Stimulated activated CD4-positive, alpha-beta T cell treated with anti-CD3 and anti-CD28 coated beads, Interleukin-2, amount 100 ng/mL, for 4 hours (primary cell): ENCODE measurements around the gene CDRT15.
"Not testable (repeated sequence)": the region's sequence is repeated elsewhere in the genome, so short reads cannot be mapped to it uniquely, and the experiment has no call there.

ENCODE experiments used
- DNase-seq: peaks from one replicate; pipeline ENCODE4 v3.0.0-alpha.2; 2020; ENCODE audit warnings: low read depth

The CDRT15 gene

GRCh38 chr17:14236762-14237161 is at the start of gene CDRT15:
TSS of gene CDRT15 (minus strand) at chr17:14236862. CDS start at chr17:14236833, 29 bp downstream.
- DNase-seq = not testable (repeated sequence)

GRCh38 chr17:14282726-14283125 is 46.1 kb upstream of the CDRT15 start:
- no peak for DNase-seq

DNA sequence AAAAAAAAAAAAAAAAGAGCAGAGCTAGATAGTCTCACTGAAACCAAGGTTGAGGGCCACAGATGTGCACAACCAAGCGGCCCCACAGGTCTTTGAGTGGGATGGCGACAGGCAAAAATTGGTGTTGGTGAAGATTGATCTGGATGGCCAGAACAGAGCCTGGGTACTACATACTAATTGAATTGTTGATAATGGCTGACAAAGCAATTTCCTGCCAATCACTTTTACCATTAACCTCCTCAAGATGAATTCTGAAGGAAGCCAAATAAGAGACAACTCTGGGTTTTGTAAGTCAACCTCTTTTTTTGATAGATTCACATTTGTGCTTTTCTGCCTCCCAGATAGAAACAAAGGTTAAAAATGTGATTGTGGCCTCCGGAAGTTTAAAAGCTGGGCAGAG is 44.9 kb upstream of the CDRT15 start:
- no peak for DNase-seq

DNA sequence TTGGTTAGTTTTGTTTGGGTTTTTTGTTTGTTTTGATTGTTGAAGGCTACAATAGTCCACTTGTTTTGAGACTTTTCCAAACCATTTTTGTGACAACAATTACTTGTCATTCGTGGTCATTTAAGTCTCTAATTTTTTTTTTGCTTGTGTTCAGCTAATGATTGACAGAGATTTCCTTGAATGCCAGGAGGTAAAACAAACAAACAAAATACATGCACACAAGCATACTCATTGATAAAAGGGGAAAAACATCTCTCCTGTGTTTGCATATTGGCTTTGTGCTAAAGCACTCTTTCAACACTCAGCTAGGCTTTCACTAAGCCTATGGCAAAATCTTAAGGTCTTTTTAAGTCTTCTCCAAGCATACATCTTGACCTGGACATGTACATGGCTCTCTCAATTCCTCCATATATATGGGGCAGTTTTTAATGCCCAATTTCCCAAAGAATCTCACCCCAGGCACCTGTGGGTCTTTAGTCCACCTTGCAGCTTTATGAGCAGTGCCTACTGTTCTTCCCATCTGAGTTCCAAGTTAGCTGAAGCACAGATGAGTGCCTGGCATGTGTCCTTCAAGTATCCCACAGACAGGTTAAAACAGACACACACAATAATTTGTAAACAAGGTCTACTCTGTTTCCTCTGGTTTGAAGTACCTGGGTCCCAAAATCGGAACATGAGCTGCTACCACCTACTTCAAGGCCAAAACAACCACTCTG is 40.0 kb upstream of the CDRT15 start:
- DNase-seq = no peak

- no peak for DNase-seq
Observed at GRCh38 chr17:14270508-14270907, 33.8 kb upstream of the CDRT15 start.

GRCh38 chr17:14269473-14269872 is 32.8 kb upstream of the CDRT15 start:
- no peak for DNase-seq

GRCh38 chr17:14268264-14268663 is 31.6 kb upstream of the CDRT15 start:
- DNase-seq = no peak

DNA sequence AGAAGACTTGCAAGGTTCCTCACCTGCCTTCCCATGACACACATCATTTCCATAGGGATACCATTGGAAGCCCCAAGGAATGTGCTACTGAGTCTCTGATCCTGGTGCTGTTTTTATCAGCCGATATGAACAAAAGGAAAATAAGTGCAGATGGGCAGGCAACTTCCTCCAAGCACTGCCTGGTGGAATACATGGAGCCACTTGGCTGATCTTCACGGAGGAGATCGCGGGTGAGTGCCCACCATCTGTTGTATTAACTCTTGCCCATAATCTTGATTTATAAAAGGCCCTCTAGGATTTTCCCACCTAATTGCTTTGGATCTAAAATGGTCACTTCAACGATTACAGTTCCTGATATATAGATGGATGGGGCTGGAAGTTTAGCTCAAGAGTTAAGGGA is 24.7 kb upstream of the CDRT15 start:
- DNase-seq = no peak

DNA sequence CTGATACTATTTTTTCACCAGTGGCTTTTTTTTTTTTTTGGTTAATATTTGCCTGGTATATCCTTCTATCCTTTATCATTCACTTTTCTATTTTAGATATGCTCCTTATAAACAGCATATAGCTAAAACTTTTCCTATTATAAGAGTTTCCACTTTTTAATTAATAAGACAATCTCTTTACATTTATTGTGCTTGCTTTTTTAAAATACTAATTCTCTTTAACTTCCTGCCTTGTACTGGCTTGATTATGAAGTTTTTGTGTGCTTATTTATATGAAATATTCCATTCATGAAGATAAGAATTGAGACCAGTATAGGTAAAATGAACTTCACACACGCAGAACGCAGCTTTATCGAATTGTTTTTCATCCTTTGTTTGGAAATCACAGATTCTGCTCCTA is 9.0 kb upstream of the CDRT15 start:
- no peak for DNase-seq

- DNase-seq = no peak
Observed at GRCh38 chr17:14245002-14245401, 8.3 kb upstream of the CDRT15 start.

DNA sequence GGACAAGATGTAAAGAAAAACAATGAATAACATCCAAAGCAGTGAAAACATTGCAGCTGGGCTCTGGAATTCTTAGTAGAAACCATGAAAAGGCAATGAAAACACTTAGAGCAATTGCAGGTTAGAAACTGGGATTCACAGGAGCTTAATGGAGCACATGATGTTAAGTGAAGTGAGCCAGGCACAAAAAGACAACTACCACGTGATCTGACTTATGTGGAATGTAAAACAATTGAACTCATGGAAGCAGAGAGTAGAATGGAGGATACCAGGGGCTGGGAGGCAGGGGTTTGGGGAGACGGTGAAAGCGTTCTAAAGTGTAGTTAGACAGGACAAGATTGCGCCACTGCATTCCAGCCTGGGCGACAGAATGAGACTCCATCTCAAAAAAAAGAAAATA is 2.6 kb upstream of the CDRT15 start:
- DNase-seq = not testable (repeated sequence)

- DNase-seq = not testable (repeated sequence)
Observed at GRCh38 chr17:14236032-14236431, 630 bp downstream of the CDRT15 start.

- not testable (repeated sequence) for DNase-seq
Observed at GRCh38 chr17:14235047-14235446, 1.6 kb downstream of the CDRT15 start.

GRCh38 chr17:14231187-14231586 is 5.5 kb downstream of the CDRT15 start:
- DNase-seq = not testable (repeated sequence)

DNA sequence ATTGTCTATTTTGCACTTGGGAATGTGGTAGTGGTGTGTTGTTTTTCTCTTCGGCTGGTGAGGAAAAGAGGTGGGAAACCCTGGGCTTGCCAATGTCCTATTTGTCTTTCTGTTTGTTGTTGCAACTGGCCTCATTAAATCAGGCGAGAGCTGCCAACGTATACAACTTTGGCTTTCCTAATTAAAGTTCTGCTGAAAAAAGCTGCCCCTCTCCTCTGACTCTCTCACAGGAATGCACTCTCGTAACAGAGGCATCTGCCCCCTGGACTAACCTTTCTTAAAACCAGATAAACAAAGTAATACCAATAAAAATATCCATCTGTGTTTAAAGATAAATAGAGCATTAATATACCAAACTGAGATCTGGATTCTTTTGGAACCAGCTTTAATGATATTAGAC is 7.8 kb downstream of the CDRT15 start:
- no peak for DNase-seq

DNA sequence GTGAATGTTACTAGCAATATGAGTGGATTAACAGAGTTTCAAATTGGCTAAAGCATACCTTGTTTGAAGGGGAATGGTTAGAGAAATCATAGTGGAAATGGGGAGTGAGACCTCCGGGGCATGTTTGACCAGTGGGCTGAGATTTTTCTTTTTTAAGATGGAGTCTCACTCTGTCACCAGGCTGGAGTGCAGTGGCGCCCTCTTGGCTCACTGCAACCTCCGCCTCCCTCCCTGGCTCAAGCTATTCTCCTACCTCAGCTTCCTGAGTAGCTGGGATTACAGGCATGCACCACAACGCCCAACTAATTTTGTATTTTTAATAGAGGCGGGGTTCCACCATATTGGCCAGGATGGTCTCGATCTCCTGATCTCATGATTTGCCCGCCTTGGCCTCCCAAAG is 9.6 kb downstream of the CDRT15 start:
- no peak for DNase-seq

GRCh38 chr17:14225254-14225980 is 11.2 kb downstream of the CDRT15 start:
- no peak for DNase-seq

DNA sequence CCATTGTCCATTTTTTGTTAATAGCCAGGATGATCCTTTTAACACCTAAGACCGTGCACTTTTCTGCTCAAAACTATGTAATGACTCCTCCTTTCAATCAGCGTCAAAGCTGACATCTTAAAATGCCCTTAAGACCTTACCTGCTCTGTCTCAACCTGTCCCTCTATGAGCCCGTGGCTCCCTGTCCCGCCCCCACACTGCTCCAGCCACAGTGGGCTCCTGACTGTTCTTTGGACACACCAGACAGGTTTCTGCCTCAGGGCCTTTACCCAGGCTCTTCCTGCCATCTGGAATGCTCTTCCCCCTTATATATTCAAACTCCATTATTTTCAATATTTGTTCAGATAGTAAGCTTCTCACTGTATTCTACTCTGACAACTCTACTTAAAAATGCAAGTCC is 14.1 kb downstream of the CDRT15 start:
- DNase-seq = no peak

DNA sequence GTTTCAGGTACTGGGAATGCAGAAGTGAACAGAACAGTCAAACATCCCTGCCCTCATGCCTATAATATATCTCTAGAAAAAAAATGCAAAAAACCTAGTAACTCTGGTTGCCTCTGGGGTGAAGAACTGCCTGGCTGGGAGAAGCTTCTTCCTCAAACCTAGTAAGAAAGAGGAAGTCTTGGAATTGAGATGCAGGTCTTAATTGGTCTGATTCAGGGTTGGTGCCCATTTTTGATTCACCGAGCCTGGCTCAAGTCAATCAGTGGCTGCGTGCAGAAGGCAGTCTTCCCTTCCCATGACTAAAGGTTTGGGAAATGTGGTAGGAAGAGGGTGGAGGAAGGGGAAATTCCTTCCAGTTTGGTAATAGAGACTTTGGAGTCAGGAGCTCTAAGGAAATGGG is 22.4 kb downstream of the CDRT15 start:
- no peak for DNase-seq

GRCh38 chr17:14212401-14212800 is 24.3 kb downstream of the CDRT15 start:
- no peak for DNase-seq

- no peak for DNase-seq
Observed at GRCh38 chr17:14211801-14212200, 24.9 kb downstream of the CDRT15 start.

- no peak for DNase-seq
Observed at GRCh38 chr17:14211246-14211645, 25.4 kb downstream of the CDRT15 start.

DNA sequence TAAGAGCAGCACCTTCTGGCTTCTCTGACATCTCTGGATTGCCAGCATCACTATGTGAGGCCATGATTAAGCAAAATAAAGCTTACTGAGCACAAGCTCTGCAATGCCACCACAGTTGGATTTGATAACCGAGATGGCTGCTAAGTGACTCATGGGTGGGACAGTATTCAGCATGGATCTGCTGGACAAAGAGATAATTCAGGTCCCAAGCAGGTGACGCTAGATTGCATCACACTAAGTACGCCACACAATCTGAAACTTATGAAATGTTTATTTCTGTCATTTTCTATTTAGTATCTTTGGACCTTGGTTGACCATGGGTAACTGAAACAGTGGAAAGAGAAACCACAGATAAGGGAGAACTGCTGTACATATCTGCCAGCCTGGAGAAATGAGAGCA is 27.4 kb downstream of the CDRT15 start:
- DNase-seq = no peak

DNA sequence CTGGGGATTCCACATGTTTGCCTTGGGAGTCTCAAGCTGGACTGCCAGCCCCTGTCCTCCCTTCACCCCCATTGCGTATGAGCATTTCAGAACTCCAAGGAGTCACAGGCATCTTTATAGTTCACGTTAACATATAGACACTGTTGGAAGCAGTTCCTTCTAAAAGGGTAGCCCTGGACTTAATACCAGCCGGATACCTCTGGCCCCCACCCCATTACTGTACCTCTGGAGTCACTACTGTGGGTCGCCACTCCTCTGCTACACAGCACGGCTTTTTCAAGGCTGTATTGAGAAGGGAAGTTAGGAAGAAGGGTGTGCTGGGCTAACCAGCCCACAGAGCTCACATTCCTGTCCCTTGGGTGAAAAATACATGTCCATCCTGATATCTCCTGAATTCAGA is 28.9 kb downstream of the CDRT15 start:
- DNase-seq = no peak
